C4-2B (cell line): ENCODE results near the gene WDR5.
"Not testable (repeated sequence)": the region's sequence is repeated elsewhere in the genome, so short reads cannot be mapped to it uniquely, and the experiment has no call there.

Experiments
- H3K27ac ChIP-seq: fragments of 450-650 bp; 2 replicates; pipeline ENCODE4 v1.5.1; 2017
- CTCF ChIP-seq: fragments of 450-650 bp; conservative IDR thresholded peaks from 2 replicates; pipeline ENCODE4 v1.5.1; 2017; ENCODE audit warnings: mild to moderate bottlenecking
- ZFX ChIP-seq: fragments of 450-650 bp; IDR thresholded peaks from 2 replicates; pipeline ENCODE4 v1.6.1; 2017

WDR5 gene

GRCh38 chr9:134103391-134103998 lies 32.4 kb upstream of the WDR5 start:
- TF ChIP-seq ZFX (no peak), CTCF (no peak)
- no peak overlapping the region for H3K27ac ChIP-seq

GRCh38 chr9:134111064-134111463 lies 24.8 kb upstream of the WDR5 start:
- H3K27ac ChIP-seq, result no peak overlapping the region
- TF ChIP-seq CTCF, result no peak

- no peak for TF ChIP-seq CTCF
- TF ChIP-seq ZFX, result no peak
- no peak overlapping the region for H3K27ac ChIP-seq
Observed at GRCh38 chr9:134112561-134112960, 23.3 kb upstream of the WDR5 start.

GRCh38 chr9:134118972-134119371 lies 16.9 kb upstream of the WDR5 start:
- not testable (repeated sequence) for H3K27ac ChIP-seq

- no peak overlapping the region for H3K27ac ChIP-seq
- TF ChIP-seq CTCF (no peak), ZFX (no peak)
Observed at GRCh38 chr9:134123764-134124128, 12.1 kb upstream of the WDR5 start.

- TF ChIP-seq ZFX (no peak), CTCF (no peak)
- no peak overlapping the region for H3K27ac ChIP-seq
Observed at GRCh38 chr9:134125413-134126095, 10.3 kb upstream of the WDR5 start.

- H3K27ac ChIP-seq, result no peak overlapping the region
- no peak for TF ChIP-seq ZFX
- TF ChIP-seq CTCF, result no peak
Observed at GRCh38 chr9:134126373-134126772, 9.5 kb upstream of the WDR5 start.

- H3K27ac ChIP-seq, result no peak overlapping the region
- TF ChIP-seq ZFX (no peak), CTCF (no peak)
Observed at GRCh38 chr9:134127065-134127580, 8.8 kb upstream of the WDR5 start.
